SJSA1 (cell line): ENCODE measurements around the gene ATP6V0C. TPM values are rescaled to one million over a fixed set of nuclear protein-coding genes. Genes with fewer than 3 reads are reported as not detected.
"Not testable (repeated sequence)": the region's sequence is repeated elsewhere in the genome, so short reads cannot be mapped to it uniquely, and the experiment has no call there.

Experiments used
- DNase-seq, 2 experiments: peaks; one replicate each; pipeline ENCODE4 v3.0.0-alpha.2; 2015 to 2020; ENCODE audit warnings: low spot score in 2 of 2, low read depth in 1 of 2
- H3K27ac ChIP-seq: fragments of 250-450 bp; sonication (Bioruptor Pico); 2 replicates; pipeline ENCODE4 v1.5.1; 2020; ENCODE audit warnings: mild to moderate bottlenecking, moderate library complexity
- H3K27me3 ChIP-seq: fragments of 250-450 bp; sonication (Bioruptor Pico); replicated peaks from 2 replicates; pipeline ENCODE4 v1.5.1; 2020; ENCODE audit warnings: mild to moderate bottlenecking, moderate library complexity
- H3K36me3 ChIP-seq: fragments of 250-450 bp; sonication (Bioruptor Pico); 2 replicates; pipeline ENCODE4 v1.5.1; 2020; ENCODE audit warnings: mild to moderate bottlenecking
- H3K4me1 ChIP-seq: fragments of 250-450 bp; sonication (Bioruptor Pico); replicated peaks from 2 replicates; pipeline ENCODE4 v1.6.1; 2021; ENCODE audit warnings: mild to moderate bottlenecking
- H3K4me3 ChIP-seq: fragments of 250-450 bp; sonication (Bioruptor Pico); 2 replicates; pipeline ENCODE4 v1.5.1; 2020; ENCODE audit warnings: mild to moderate bottlenecking
- H3K9me3 ChIP-seq: fragments of 250-450 bp; sonication (Bioruptor Pico); replicated peaks from 2 replicates; pipeline ENCODE4 v1.5.1; 2020; ENCODE audit warnings: mild to moderate bottlenecking
- total RNA-seq: library from RNA; depleted of rRNA; stranded (reverse); fragments of >200 nt; shearing (Covaris generic); gene quantifications from 2 replicates; pipeline ENCODE4 v1.2.3, GENCODE V29; 2014

Gene ATP6V0C
- total RNA-seq, 1 experiment from 2014 or later = 44.6 TPM

GRCh38 chr16:2528161-2529060 is 14.7 kb downstream of the ATP6V0C start:
- DNase-seq = no peak
- Histone ChIP-seq H3K36me3 (peaks cover 73% of the 10 kb centered on the region), H3K4me3 (no peak overlapping the region), H3K4me1 (peaks cover 16% of the 10 kb centered on the region), H3K27ac (no peak overlapping the region), H3K27me3 (no peaks in the 10 kb centered on the region), H3K9me3 (no peaks in the 10 kb centered on the region)

GRCh38 chr16:2529061-2529931 is 15.5 kb downstream of the ATP6V0C start:
- H3K27ac ChIP-seq = no peak overlapping the region
- no peak for DNase-seq
- H3K27me3 ChIP-seq = no peaks in the 10 kb centered on the region
- peaks cover 16% of the 10 kb centered on the region for H3K4me1 ChIP-seq
- H3K9me3 ChIP-seq = no peaks in the 10 kb centered on the region
- peaks cover 64% of the 10 kb centered on the region for H3K36me3 ChIP-seq
- H3K4me3 ChIP-seq = no peak overlapping the region

DNA sequence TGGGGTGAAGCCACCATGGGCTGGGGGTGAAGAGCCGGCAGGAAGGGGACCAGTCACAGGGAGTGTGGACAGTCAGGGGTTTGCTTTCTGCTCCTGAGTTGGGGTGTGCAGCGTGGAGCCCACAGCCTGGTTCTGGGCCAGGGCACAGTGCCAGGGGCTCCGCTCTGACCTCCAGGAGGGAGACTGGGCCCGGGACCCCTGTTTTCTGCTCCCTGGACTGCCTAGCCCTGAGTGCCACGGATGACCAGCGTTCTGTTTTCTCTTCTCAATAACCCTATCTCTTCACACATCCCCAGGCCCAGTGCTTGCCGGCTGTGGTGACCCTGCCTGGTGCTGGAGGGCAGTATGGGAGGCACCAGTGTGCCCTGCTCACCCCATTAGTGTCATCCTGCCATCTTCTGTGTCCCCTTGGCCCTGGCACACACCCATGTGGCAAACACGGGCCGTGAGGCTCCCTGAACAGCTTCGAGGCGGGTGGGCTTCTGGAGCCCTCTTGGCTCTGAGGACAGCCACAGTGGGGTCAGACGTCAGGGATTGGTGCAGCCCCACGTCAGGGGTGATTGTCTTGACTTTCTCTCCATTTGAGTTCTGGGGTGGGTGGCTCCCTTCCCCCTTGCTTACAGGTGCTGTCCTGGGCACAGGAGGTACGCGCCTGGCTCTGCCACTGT is 16.3 kb downstream of the ATP6V0C start:
- peaks cover 19% of the 10 kb centered on the region for H3K4me1 ChIP-seq
- no peak overlapping the region for H3K4me3 ChIP-seq
- DNase-seq = no peak
- H3K9me3 ChIP-seq = no peaks in the 10 kb centered on the region
- H3K36me3 ChIP-seq = peaks cover 57% of the 10 kb centered on the region
- H3K27ac ChIP-seq = no peak overlapping the region
- H3K27me3 ChIP-seq = no peaks in the 10 kb centered on the region

DNA sequence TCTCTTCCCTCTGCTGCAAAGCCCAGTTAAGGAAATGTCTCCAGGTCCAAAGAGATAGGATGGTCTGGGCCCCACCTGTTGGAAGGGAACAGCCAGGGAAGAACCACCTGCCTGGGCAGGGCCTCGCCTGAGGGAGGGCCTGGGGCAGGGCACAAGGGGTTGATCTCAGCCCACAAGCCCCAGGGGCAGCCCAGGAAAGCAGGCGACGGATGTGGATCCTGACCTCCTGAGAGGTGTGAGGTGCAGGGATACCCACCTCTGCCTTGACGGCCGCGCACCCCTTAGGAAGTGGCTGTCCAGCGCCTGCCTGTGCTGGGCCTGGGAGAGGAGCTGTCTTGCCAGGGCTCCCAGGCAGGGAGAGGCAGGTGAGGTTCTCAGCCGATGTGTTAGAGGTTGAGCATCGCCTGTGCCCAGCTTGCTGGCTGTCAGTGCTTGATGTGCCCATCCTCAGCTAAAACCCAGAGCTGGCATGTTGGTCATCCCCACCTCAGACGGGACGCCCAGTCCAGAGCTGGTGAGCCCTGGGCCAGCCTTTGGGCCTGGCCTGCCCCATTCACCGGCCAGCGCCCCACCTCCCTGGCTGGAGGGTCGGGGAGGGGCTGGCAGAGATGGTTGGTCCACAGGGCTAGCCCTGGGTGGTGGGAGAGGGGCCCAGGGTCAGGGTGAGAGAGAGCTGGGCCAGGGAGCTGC is 17.0 kb downstream of the ATP6V0C start:
- no peak overlapping the region for H3K4me3 ChIP-seq
- no peak overlapping the region for H3K27ac ChIP-seq
- DNase-seq = no peak
- H3K9me3 ChIP-seq = peaks cover under 1% of the 10 kb centered on the region
- H3K36me3 ChIP-seq = peaks cover 52% of the 10 kb centered on the region
- H3K4me1 ChIP-seq = peaks cover 25% of the 10 kb centered on the region
- no peaks in the 10 kb centered on the region for H3K27me3 ChIP-seq

DNA sequence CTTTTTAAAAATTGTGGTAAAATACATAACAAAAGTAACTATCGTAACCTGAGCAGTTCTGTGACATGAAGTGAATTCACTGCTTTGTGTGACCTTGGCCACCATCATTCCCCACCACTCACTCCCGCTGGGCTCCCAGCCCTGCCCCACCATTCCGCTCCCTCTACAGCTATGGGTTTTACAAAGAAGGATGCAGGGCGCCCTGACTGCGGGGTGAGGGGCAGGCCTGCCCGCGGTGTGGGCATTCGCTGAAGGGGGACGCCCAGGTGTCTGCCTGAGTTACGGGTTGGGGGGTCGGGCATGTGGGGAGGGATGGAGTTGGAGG is 17.6 kb downstream of the ATP6V0C start, which contains the start of gene CEMP1:
CEMP1 (minus strand) TSS at position 38 of the 325 bp plus-strand sequence. CDS start 335 bp downstream, outside the sequence.
- H3K27ac ChIP-seq = peak within 1 kb of the TSS; percentile 30
- no peak for DNase-seq
- H3K4me3 ChIP-seq = peak within 1 kb of the TSS; percentile 34
- peaks cover 31% of the 10 kb centered on the region for H3K4me1 ChIP-seq
- no peaks in the 10 kb centered on the region for H3K27me3 ChIP-seq
- H3K36me3 ChIP-seq = peaks cover 47% of the 10 kb centered on the region
- H3K9me3 ChIP-seq = peaks cover 6% of the 10 kb centered on the region

GRCh38 chr16:2531696-2532493 is 18.1 kb downstream of the ATP6V0C start:
- H3K36me3 ChIP-seq = peaks cover 41% of the 10 kb centered on the region
- peak overlapping the region; percentile 30 for H3K27ac ChIP-seq
- no peaks in the 10 kb centered on the region for H3K27me3 ChIP-seq
- peaks cover 35% of the 10 kb centered on the region for H3K4me1 ChIP-seq
- DNase-seq = peak; percentile 92 to 98
- peak overlapping the region; percentile 34 for H3K4me3 ChIP-seq
- H3K9me3 ChIP-seq = peaks cover 8% of the 10 kb centered on the region

DNA sequence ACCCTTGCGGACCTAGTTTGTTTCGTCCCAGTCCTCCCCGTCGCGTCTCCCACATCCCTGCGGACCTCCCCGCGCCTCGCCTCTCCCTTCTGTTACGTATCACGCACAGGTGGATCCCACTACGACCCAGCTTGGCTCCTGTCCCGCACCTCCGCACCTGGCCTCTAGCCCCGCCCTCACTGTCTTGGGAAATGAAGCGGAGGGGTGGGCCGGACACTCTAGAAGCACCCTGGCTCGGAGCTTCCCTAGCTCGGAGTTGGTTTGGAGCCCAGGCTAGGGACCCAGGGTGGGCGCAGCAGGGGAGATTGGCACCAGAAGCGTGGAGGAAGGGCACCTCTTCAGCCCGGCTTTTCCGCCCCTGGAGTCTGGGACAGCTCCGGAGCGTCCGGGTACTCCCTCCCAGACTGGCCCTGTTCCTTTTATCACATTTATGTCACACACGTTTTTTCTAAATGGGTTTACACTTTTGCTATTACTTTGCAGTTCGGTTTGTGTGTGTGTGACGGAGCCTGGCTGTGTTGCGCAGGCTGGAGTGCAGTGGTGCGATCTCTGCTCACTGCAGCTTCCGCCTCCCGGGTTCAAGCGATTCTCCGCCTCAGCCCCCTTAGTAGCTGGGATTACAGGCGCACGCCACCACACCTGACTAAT is 18.9 kb downstream of the ATP6V0C start:
- H3K4me1 ChIP-seq = peaks cover 41% of the 10 kb centered on the region
- DNase-seq = peak in 1 of 2 experiments; percentile 39
- H3K27ac ChIP-seq = no peak overlapping the region
- no peaks in the 10 kb centered on the region for H3K27me3 ChIP-seq
- H3K36me3 ChIP-seq = peaks cover 37% of the 10 kb centered on the region
- peaks cover 8% of the 10 kb centered on the region for H3K9me3 ChIP-seq
- peak overlapping the region; percentile 34 for H3K4me3 ChIP-seq

GRCh38 chr16:2533142-2533755 is 19.5 kb downstream of the ATP6V0C start:
- H3K27ac ChIP-seq, DNase-seq: not testable (repeated sequence)

DNA sequence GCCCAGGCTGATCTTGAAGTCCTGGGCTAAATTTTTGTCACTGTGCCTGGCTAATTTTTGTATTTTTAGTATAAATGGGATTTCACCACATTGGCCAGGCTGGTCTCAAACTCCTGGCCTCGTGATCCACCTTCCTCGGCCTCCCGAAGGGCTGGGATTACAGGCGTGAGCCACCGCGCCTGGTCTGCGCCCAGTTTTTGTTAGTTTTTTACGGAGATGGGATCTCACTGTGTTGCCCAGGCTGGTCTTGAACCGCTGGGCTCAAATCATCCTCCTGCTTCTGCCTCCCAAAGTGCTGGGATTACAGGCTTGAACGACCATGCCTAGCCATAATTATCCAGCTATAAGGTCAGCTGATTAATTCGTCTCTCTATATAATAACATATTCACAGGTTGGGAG is 20.2 kb downstream of the ATP6V0C start:
- H3K4me1 ChIP-seq = peaks cover 41% of the 10 kb centered on the region
- H3K27ac ChIP-seq = no peak overlapping the region
- peaks cover 26% of the 10 kb centered on the region for H3K36me3 ChIP-seq
- DNase-seq = no peak
- H3K9me3 ChIP-seq = peaks cover 8% of the 10 kb centered on the region
- H3K4me3 ChIP-seq = no peak overlapping the region
- H3K27me3 ChIP-seq = no peaks in the 10 kb centered on the region

More at GRCh38 chr16:2533142-2533755, 19.5 kb downstream of the ATP6V0C start:
- H3K36me3 ChIP-seq = peaks cover 33% of the 10 kb centered on the region
- H3K4me3 ChIP-seq, H3K9me3 ChIP-seq, H3K27me3 ChIP-seq: not testable (repeated sequence)
- peaks cover 41% of the 10 kb centered on the region for H3K4me1 ChIP-seq

DNA sequence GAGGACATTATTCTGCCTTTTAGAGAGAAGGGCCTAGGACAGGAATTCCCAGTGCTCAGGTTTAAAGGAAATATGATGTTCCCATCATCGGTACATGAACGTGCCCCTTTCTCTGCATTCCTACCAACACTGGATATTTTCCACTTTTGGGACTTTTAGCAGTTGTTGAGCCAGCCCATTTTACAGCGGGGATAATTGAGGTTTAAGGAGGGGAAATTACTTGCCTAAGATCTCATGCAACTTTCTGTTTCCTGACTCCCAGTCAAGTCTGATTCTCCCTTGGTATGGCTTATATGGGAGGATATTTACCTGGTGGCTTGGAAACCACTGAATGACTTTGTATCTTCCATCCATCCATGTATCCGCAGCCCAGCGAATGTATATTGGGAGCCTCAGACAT is 20.6 kb downstream of the ATP6V0C start:
- not testable (repeated sequence) for H3K9me3 ChIP-seq, DNase-seq, H3K27ac ChIP-seq, H3K4me3 ChIP-seq, H3K27me3 ChIP-seq
- peaks cover 24% of the 10 kb centered on the region for H3K36me3 ChIP-seq
- peaks cover 41% of the 10 kb centered on the region for H3K4me1 ChIP-seq

GRCh38 chr16:2535625-2536013 is 21.9 kb downstream of the ATP6V0C start:
- Histone ChIP-seq H3K4me3 (no peak overlapping the region), H3K27me3 (no peaks in the 10 kb centered on the region), H3K9me3 (peaks cover 8% of the 10 kb centered on the region), H3K27ac (peak overlapping the region; percentile 78), H3K4me1 (peaks cover 41% of the 10 kb centered on the region), H3K36me3 (peaks cover 17% of the 10 kb centered on the region)
- peak; percentile 87 to 95 for DNase-seq
